Measurements from ENCODE around the gene NDUFS7. TPM values are rescaled to one million over a fixed set of nuclear protein-coding genes. Genes with fewer than 3 reads are reported as not detected.

The NDUFS7 gene
- total RNA-seq, 4 donors from 2014 or later: 77.7 to 106 (median 86.1) TPM

DNA sequence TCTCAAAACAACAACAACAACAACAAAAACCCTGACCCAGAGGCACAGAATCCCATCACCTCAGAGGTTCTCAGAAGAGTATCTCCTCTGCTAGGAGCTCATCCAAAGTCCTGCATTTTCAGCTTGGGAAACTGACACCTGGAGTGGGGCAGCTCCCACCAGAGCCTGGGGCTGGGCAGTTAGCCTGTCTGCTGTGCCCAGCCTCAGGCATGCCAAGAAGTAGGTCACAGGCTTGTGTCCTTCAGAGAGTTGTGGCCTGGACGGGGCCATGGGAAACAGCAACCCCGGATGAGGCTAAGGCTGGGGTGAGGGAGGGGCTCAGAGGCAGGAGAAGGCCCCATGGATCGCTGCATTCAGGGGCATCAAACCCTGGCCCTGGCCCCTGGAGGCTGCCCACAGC lies 2.1 kb downstream of the NDUFS7 start:
- Histone ChIP-seq H3K9me3 (no peaks in the 10 kb centered on the region), H3K36me3 (peaks cover 0 to 51% of the 10 kb centered on the region in 2 donors), H3K4me3 (no peak overlapping the region), H3K27ac (no peak overlapping the region), H3K27me3 (no peaks in the 10 kb centered on the region), H3K4me1 (peaks cover 0 to 50% (median 12%) of the 10 kb centered on the region in 3 donors)
- ATAC-seq: no peak
- no peak for TF ChIP-seq CTCF (IDR thresholded peaks at IDR 0.05)
- TF ChIP-seq POLR2A (IDR thresholded peaks at IDR 0.05): no peak
- no peak for TF ChIP-seq POLR2AphosphoS5 (IDR thresholded peaks at IDR 0.05)
- TF ChIP-seq EP300 (IDR thresholded peaks at IDR 0.05): no peak
- no CpG with 5 or more reads among the region's 3 CpGs for WGBS, 2 donors (ENCODE audit: low coverage in 1 of 2)

GRCh38 chr19:1386945-1387683 lies 3.4 kb downstream of the NDUFS7 start:
- Histone ChIP-seq H3K4me3 (no peak overlapping the region), H3K27ac (no peak overlapping the region), H3K27me3 (no peaks in the 10 kb centered on the region), H3K36me3 (peaks cover 0 to 64% of the 10 kb centered on the region in 2 donors), H3K4me1 (peaks cover 0 to 40% (median 12%) of the 10 kb centered on the region in 3 donors), H3K9me3 (no peaks in the 10 kb centered on the region)
- no peak for ATAC-seq
- 83% methylated on average over 9 of the region's 39 CpGs; no CpG with 5 or more reads in 1 of the 2 donors for WGBS, 2 donors (ENCODE audit: low coverage in 1 of 2)
- no peak for TF ChIP-seq CTCF (IDR thresholded peaks at IDR 0.05)
- TF ChIP-seq POLR2A (IDR thresholded peaks at IDR 0.05): no peak
- TF ChIP-seq POLR2AphosphoS5 (IDR thresholded peaks at IDR 0.05): no peak
- no peak for TF ChIP-seq EP300 (IDR thresholded peaks at IDR 0.05)

- TF ChIP-seq POLR2AphosphoS5 (IDR thresholded peaks at IDR 0.05) (no peak), POLR2A (IDR thresholded peaks at IDR 0.05) (no peak), EP300 (IDR thresholded peaks at IDR 0.05) (no peak), CTCF (IDR thresholded peaks at IDR 0.05) (no peak)
- no peaks in the 10 kb centered on the region for H3K27me3 ChIP-seq
- H3K4me3 ChIP-seq: no peak overlapping the region
- WGBS, 2 donors (ENCODE audit: low coverage in 1 of 2): 88% methylated on average over 6 of the region's 45 CpGs; no CpG with 5 or more reads in 1 of the 2 donors
- H3K4me1 ChIP-seq: peaks cover 0 to 40% (median 12%) of the 10 kb centered on the region in 3 donors
- no peaks in the 10 kb centered on the region for H3K9me3 ChIP-seq
- H3K36me3 ChIP-seq: peaks cover 0 to 72% of the 10 kb centered on the region in 2 donors
- no peak for ATAC-seq
- no peak overlapping the region for H3K27ac ChIP-seq
Measured at GRCh38 chr19:1387684-1388636, 4.3 kb downstream of the NDUFS7 start.

- no peak for ATAC-seq
- Histone ChIP-seq H3K36me3 (peaks cover 0 to 79% of the 10 kb centered on the region in 2 donors), H3K27me3 (no peaks in the 10 kb centered on the region), H3K9me3 (no peaks in the 10 kb centered on the region), H3K4me1 (peaks cover 0 to 40% (median 12%) of the 10 kb centered on the region in 3 donors), H3K4me3 (no peak overlapping the region), H3K27ac (no peak overlapping the region)
- WGBS, 2 donors (ENCODE audit: low coverage in 1 of 2): no CpG with 5 or more reads among the region's 17 CpGs
- no peak for TF ChIP-seq CTCF (IDR thresholded peaks at IDR 0.05)
- TF ChIP-seq POLR2A (IDR thresholded peaks at IDR 0.05): no peak
- no peak for TF ChIP-seq POLR2AphosphoS5 (IDR thresholded peaks at IDR 0.05)
- no peak for TF ChIP-seq EP300 (IDR thresholded peaks at IDR 0.05)
Measured at GRCh38 chr19:1388637-1389026, 4.9 kb downstream of the NDUFS7 start.
